HL-60 (cell line): ENCODE measurements around the gene ATP6V1G3.

ENCODE experiments used
- POLR2AphosphoS5 ChIP-seq: IDR thresholded peaks from 2 replicates; pipeline ENCODE4 v1.6.1; 2012; ENCODE audit warnings: low read depth
- TF ChIP-seq, protein P1 (sequence below): IDR thresholded peaks from one replicate; pipeline ENCODE4 v1.5.1; 2011; ENCODE audit warnings: low read length, control low read depth, inconsistent platforms; ENCODE audit not compliant: insufficient read depth

DNA sequence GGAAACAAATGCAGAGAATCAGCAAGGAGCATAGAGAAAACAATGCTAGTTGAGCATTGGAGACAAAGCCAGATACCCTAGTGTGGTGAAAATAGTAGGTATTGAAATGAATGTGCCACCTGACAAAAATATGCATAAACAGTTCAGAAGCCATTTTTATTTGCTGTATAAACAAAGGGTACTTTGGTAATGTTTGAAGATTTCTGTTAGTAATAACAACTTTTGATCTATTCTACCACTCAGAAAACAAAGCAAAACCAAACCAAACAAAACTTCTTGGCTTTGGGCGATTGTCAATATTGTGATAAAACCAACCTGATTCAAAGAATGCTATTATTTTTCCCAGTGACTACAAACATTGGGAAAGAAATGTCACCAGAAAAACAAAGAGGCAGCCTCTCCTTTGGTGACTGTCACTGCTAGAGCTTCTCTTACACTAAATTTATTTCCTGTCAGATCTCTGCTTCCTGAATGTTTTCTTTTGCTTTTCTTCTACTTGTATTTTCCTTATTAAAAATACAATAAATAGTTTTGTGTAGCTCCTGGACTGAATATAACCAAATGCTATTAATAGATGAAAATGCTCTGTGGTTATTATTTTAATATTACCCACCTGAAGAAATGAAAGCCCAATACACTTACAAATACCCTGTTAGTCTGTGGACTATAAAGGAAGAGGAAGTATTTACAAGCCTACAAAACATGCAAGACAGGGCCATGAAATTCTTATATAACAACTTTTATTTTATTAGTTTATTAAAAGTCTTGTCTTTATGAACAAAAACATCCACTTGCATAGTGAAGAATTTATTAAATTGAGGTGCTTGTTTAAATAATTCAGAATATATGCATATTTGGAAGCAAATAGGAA, 5.7 kb downstream of the ATP6V1G3 start:
- TF ChIP-seq, protein P1, sequence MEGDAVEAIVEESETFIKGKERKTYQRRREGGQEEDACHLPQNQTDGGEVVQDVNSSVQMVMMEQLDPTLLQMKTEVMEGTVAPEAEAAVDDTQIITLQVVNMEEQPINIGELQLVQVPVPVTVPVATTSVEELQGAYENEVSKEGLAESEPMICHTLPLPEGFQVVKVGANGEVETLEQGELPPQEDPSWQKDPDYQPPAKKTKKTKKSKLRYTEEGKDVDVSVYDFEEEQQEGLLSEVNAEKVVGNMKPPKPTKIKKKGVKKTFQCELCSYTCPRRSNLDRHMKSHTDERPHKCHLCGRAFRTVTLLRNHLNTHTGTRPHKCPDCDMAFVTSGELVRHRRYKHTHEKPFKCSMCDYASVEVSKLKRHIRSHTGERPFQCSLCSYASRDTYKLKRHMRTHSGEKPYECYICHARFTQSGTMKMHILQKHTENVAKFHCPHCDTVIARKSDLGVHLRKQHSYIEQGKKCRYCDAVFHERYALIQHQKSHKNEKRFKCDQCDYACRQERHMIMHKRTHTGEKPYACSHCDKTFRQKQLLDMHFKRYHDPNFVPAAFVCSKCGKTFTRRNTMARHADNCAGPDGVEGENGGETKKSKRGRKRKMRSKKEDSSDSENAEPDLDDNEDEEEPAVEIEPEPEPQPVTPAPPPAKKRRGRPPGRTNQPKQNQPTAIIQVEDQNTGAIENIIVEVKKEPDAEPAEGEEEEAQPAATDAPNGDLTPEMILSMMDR, result no peak
- no peak for TF ChIP-seq POLR2AphosphoS5
